ENCODE measurements around the gene AFAP1L1.

AFAP1L1 gene

GRCh38 chr5:149366169-149366729 is 94.6 kb downstream of the AFAP1L1 start:
- in situ Hi-C loops (cut with MboI; ENCODE audit: low sequenced_read_pairs, unreplicated experiment), result no loop called here
- no peak for DNase-seq (ENCODE audit: low spot score)
- TF ChIP-seq CTCF (IDR thresholded peaks at IDR 0.05; ENCODE audit: borderline replicate concordance, control extremely low read depth, extremely low read depth, insufficient read depth, missing control alignments), result no peak

- TF ChIP-seq CTCF (IDR thresholded peaks at IDR 0.05; ENCODE audit: borderline replicate concordance, control extremely low read depth, extremely low read depth, insufficient read depth, missing control alignments), result peak; percentile 74
- peak; percentile 85 for DNase-seq (ENCODE audit: low spot score)
- in situ Hi-C loops (cut with MboI; ENCODE audit: low sequenced_read_pairs, unreplicated experiment), result no loop called here
Observed at GRCh38 chr5:149367249-149367971, 95.8 kb downstream of the AFAP1L1 start.

GRCh38 chr5:149367972-149368645 is 96.5 kb downstream of the AFAP1L1 start:
- TF ChIP-seq CTCF (IDR thresholded peaks at IDR 0.05; ENCODE audit: borderline replicate concordance, control extremely low read depth, extremely low read depth, insufficient read depth, missing control alignments), result no peak
- in situ Hi-C loops (cut with MboI; ENCODE audit: low sequenced_read_pairs, unreplicated experiment), result no loop called here

GRCh38 chr5:149370878-149371277 is 99.2 kb downstream of the AFAP1L1 start:
- in situ Hi-C loops (cut with MboI; ENCODE audit: low sequenced_read_pairs, unreplicated experiment), result loop anchor here (10.0 kb wide), 1 partner anchor 194 kb away; no protein-coding TSS in a partner anchor
- no peak for DNase-seq (ENCODE audit: low spot score)
- no peak for TF ChIP-seq CTCF (IDR thresholded peaks at IDR 0.05; ENCODE audit: borderline replicate concordance, control extremely low read depth, extremely low read depth, insufficient read depth, missing control alignments)

More at GRCh38 chr5:149367972-149368645, 96.5 kb downstream of the AFAP1L1 start:
- no peak for DNase-seq (ENCODE audit: low spot score)

- peak; percentile 78 for TF ChIP-seq CTCF (IDR thresholded peaks at IDR 0.05; ENCODE audit: borderline replicate concordance, control extremely low read depth, extremely low read depth, insufficient read depth, missing control alignments)
- DNase-seq (ENCODE audit: low spot score), result peak; percentile 84
- in situ Hi-C loops (cut with MboI; ENCODE audit: low sequenced_read_pairs, unreplicated experiment), result loop anchor here (10.0 kb wide), 1 partner anchor 193 kb away; no protein-coding TSS in a partner anchor
Observed at GRCh38 chr5:149371296-149371962, 99.8 kb downstream of the AFAP1L1 start.

All from GM13976 (cell line).